ENCODE data around the gene HDAC10.
A peak's percentile ranks its signal among the peaks of the same experiment; 100 is the strongest.

Gene HDAC10, protein sequence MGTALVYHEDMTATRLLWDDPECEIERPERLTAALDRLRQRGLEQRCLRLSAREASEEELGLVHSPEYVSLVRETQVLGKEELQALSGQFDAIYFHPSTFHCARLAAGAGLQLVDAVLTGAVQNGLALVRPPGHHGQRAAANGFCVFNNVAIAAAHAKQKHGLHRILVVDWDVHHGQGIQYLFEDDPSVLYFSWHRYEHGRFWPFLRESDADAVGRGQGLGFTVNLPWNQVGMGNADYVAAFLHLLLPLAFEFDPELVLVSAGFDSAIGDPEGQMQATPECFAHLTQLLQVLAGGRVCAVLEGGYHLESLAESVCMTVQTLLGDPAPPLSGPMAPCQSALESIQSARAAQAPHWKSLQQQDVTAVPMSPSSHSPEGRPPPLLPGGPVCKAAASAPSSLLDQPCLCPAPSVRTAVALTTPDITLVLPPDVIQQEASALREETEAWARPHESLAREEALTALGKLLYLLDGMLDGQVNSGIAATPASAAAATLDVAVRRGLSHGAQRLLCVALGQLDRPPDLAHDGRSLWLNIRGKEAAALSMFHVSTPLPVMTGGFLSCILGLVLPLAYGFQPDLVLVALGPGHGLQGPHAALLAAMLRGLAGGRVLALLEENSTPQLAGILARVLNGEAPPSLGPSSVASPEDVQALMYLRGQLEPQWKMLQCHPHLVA

DNA sequence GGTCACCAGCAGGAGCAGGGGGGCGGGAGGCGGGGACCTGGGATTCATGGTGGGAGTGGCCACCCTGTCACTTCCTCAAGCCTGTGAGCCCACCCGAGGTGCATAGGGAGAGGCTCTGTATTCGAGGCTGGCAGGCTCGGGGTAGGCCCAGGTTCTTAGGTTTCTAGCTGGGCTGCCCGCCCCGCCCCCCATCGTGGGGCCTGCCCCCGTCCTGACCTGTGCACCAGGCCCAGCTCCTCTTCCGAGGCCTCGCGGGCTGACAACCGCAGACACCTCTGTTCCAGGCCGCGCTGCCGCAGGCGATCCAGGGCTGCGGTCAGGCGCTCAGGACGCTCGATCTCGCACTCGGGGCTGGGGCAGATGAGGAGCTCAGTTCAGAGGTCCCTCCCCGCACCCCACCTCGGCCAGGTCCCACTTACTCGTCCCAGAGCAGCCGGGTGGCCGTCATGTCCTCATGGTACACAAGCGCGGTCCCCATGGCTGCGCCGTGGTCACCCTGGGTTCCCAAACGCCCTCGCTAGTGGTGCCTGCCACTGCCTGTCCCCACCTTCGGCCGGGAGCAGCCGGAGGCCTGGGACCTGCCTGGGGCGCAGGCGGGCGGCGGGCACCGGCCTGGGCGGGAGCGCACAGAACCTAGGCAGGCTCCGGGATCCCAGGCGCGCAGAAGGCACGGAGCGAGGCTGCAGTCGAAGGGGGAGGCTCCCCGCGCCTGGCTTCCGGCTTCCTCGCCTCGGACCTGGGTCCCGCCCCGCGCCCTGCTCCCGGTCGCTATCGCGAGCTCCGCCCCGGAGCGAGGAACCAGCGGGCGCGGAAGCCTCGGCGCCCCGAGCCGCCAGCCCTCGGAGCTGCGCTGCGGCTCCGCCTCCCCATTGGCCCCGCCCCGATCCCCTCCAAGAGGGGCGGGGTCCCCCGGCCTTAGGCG is at the start of gene HDAC10:
TSS of gene HDAC10 (minus strand) at position 711 of the 922 bp plus-strand sequence. CDS start at position 478, 233 bp downstream.
- DNase-seq: peak; percentile 74

DNA sequence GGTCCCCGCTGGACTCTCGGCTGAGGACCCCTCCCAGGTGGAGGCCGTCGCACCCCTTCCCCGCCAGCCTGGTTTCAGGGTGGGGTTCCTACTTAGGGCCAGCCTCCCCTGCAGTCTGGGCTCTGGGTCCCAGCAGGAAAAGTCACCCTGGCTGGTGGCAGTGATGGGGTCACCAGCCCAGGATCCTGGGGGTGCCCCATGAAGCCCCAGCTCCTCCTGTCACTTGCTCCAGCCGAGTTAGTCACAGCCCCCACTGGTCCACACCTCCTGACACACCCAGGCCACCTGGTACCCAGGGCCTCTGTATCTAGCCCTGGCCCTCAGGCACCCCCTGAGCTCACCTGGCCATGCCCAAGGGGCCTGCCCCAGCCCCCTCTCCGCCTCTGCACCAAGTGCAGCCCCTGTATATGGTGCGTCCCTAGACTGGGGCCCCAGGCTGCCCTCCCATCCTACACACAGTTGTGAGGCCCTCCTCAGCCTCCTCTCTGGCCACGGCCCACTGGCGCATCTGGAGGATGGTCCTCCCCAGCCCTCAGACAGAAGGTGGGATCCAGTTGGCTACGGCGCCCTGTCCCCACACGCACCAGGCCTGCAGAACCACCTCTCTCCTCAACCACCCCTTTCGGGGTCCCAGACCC is 49.7 kb upstream of the HDAC10 start:
- no peak for DNase-seq

DNA sequence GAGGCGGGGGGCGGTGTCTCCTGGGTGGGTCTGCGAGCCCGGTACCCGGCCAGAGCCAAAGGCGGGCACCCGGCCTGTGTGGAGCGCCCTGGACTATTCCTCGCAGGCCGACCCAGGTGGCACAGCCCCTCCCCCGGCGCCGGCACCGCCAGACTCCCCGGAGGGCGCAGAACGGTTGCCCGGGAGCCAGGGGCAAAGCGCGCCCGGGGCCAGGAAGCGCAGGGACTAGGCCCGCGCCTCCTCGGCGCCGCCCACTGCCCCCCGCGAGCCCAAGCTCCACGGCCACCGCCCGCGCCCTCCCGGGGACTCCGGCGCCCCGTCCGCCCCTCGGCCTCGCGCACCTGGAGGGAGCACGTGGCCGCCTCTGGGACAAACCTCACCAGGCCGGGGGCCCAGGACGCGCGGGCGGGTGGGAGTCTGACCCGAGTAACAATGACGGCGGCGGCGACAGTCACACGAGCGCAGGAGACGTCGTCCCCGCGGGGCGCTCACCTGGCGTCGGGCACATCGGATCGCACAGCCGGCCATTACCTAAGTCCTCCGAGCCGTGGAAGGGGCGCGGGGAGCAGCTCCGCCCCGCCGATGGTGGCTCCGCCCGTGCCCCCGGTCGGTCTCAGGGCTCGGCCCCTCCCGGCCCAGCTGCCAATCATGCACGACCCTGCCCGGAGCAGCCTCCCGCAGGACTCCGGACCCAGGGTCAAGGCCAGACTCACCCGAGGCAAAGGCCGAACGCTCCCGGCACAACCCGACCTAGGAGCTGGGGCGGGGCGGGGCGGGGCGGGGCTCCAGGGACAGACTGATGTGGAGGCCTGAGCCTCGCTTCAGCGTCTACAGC is 48.9 kb upstream of the HDAC10 start:
- DNase-seq: no peak

DNA sequence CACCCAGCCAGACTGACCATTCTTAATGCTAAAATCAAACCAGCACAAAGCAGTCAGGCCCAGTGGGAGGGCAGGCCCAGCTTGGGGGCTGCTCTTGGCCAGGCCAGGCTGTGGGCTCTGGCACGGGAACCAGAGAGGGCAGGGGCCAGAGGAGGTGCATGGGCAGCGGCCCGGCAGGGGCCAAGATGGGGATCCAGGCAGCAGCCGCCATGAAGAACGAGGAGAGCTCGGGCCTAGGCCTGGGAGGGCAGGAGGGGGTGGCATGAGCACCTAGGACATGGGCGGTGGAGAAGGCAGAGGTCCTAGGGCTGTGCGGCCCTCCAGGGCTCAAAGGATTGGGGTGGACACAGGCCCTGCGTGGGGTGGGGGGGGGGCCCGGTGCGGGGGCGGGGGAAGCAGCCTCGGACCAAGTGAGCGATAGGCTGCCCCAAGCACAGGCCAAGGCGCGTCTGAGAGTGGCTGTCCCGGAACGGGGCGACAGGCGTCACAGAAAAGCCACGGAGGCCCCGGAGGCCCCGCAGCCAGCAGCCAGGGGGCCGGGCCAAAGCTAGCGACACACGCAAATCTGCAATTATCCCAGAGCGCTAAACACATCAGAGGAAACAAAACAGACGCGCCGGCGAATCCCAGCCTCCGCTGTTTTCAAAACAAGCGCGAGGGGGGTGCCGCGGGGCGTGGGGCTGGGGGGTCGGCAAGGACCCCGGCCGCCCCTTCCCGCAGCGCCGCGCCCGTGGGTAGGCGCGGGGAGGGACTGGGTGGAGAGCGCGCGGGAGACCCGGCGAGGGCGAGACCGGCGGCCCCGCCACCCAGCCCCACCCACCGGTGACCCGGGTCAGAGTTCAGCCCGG is 48.1 kb upstream of the HDAC10 start:
- no peak for DNase-seq

DNA sequence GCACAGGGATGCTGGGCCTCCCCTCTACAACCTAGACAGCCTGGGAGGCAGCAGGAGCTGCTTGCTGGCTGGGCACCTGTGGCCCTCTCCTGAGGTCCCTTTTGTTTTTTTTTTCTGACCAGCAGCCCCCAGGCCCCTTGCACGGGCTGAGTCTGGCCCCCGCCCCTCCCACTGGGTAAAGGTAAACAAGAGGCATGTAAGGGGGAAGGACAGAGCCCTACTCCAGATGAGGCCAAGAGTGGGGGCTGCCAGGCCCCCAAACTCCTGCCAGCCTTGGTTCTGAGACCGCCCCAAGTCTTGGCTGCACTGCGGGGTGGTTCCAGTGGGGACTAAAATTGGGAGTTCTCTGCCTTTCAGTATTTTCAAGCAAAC is 47.2 kb upstream of the HDAC10 start:
- no peak for DNase-seq

DNA sequence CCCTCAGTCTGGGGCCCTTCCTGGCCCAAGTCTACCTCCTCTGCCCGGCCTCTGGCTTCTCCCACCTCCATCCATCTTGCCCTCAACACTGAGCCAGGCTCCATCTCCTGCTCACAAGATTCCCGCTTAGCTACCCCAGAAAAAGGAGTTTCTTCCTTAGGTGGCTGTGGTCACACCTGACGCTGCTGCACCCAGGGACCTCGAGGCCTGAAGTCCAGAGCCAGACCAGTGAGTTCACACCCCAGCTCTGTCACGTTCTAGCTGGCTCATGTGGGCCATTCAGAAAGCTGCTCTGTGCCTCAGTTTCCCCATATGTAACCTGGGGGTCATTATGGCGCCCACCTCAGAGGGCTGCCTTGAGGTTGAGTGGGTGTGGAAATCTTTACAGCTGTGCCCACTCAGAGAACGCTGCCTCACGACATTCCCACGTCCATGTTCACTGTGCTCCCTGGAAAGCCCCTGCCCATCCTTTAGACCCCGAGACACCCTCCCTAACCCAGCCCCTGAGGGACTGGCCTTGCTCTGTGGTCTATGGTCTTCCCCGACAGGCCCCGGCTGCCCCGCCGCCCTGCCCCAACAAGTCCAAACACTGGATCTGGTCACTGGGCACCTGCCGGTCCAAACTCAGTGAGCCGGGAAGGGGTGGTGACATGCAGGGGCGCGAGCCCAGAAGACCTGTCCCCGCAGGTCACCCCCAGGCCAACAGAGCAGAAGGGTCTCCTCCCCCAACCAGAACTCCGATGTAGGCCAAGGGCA is 46.6 kb upstream of the HDAC10 start:
- no peak for DNase-seq

DNA sequence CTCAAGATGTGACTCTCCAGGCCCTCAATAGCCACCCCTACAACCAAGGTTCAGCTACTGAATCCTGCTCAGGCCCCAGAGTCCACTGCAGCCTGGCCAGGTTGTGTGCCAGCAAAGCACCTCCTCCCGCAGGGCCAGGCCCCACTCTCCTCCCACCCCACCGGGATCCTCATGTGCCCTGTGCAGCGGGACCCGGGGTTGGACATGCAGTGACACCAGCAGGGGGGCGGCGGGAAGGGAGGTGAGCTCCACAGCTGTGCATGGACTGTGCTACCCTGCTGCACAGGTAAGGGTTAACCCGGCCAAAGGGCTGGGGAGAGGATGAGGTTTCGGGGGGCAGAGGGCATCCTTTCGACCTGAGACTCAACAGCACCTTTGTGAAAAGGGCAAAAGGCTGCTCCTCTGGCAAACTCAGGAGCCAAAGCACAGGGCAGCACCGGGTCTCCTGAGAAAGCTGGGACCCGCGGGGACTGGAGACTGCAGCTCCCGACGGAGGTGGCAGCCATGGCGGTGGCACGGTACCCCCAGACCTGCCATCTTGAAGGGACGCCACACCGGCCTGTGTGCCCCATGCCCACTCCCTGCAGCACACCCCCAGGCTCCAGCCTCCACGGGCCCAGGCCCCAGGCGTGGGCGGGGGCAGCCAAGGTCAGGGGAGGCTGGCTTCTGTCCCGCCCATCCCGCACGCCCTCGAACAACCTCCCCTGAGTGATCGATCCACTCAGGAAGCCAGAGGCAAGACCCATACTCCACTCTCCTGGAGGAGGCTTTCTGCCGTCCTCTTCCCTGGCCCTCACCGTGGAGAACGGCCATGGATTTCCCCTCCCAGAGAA is 45.8 kb upstream of the HDAC10 start:
- DNase-seq: no peak

GRCh38 chr22:50294319-50294656 is 43.2 kb upstream of the HDAC10 start:
- DNase-seq: no peak

DNA sequence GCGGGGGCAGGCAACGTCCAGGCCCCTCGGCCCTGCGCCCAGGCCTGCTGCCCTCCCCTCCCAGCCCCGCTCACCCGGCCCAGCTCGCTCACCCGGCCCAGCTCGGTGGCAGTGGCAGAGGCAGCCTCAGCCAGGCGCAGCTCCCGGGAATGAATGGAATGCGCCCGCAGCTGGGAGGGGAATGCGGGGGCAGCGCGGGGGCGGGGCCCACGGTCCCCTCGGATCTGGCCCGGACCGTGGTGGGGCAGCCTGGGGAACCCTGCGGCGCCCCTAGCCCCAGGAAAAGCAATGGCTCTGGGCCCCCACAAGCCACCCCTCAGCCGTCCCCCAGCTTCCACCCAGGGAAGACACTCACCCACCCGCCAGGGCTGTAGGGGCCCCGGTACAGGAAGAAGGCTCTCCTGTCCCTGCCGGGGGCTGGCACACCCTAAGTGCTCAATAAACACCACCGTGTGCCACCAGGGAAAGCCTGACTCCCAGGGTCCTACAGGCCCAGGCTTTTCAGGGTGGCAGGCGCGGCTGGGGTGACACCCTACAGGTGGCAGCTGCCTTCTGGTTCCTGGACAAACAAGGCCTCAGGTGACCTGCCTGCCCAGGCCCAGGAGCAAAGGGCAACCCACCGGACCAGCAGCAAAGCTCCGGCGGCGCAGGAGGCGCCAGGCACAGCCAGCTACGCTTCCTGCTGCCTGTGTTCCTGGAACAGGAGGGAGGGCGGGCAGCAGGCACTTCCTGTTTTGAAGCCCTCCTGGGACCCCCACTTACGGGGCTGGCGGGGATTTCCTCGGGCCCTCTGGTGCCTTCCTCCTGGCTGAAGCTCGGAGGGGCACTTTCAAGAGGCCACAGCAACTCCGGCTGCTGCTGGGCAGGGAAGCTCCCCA is 42.6 kb upstream of the HDAC10 start:
- peak; percentile 53 for DNase-seq

- DNase-seq: no peak
These were observed 41.8 kb upstream of the HDAC10 start for GRCh38 chr22:50292643-50293440.

DNA sequence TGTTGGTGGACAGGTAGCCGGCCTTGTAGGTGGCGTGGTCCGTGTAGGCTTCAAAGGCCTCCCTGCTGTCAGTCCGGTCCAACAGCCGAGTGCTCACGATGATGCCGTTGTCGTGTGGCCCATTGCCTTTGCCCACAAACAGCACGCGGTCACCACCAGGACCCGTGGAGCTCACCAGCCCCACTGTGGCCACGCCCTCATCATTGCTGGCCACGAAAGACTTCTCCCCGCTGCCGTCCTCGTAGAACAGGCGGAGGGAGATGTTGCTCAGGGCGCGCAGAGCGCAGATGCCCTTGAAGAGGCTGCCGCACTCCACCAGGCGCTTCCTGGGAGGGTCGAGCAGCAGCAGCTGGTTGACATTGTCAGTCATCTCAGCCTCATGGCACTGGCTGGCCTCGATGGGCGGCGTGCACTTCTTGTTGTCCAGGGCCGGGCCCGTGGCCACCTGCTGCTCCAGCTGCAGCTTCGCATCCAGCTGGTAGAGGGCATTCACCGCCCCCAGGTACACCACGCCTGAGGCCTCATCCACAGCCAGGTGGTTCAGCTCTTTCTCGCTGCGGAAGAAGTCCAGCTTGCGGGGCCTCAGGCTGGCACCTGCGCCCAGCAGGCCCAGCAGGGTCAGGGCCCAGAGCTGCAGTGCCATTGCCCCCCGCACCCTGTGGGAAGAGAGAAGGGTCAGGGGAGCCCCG is 39.0 kb upstream of the HDAC10 start:
- DNase-seq: no peak

GRCh38 chr22:50289151-50289941 is 38.3 kb upstream of the HDAC10 start:
- DNase-seq: no peak

GRCh38 chr22:50287731-50288130 is 36.7 kb upstream of the HDAC10 start:
- no peak for DNase-seq

DNA sequence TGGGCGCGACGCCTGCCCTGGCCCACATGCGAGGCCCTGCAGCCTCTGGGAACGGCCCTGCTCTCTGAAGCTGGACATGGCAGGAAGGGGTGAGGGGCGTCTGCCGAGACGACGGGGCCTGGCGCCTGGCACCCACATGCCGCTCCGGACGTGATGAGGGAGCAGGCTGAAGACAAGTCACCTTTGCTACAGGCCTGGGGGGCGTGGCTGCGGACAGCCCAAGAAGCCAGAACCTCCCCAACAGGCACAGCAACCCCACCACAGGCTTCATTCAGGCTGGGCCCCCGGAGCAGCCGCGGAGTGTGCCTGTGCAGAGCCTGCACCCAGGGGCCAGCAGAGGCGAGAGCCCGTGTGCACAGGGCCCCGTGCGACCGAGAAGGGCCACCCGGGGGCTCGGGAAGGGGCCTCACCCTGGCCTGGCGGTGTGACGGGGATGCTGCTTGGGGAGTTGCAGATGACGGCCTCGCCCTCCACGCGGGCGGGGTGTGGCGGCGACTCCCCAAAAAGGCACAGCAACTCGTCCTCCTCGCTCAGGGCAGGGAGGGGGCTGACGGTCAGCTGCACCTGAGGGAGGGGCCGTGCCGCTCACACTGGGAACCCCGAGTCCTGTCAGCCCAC is 35.7 kb upstream of the HDAC10 start:
- no peak for DNase-seq

GRCh38 chr22:50286275-50286674 is 35.2 kb upstream of the HDAC10 start:
- DNase-seq: no peak
